CD4-positive, alpha-beta T cell (primary cell): ENCODE data around the gene CTNNA3. TPM values are rescaled to one million over a fixed set of nuclear protein-coding genes. Genes with fewer than 3 reads are reported as not detected.

ENCODE experiments used
- ATAC-seq: fragments of 200-7000 bp; cut with Tn5 transposase; one replicate; pipeline ENCODE4 v1.10.0; 2022; ENCODE audit warnings: mild to moderate bottlenecking; ENCODE audit not compliant: poor library complexity
- CTCF ChIA-PET: fragments of 350-600 bp; sonication (Branson Sonifier 250); formaldehyde crosslinking; loops from one replicate; lab custom pipeline; 2021; ENCODE audit warnings: antibody characterized with exemption, inconsistent platforms; lab: Charles Lee
- POLR2A ChIA-PET: fragments of 350-600 bp; sonication (Branson Sonifier 250); formaldehyde crosslinking; loops from one replicate; lab custom pipeline; 2021; ENCODE audit warnings: antibody characterized with exemption, inconsistent platforms; lab: Charles Lee
- DNase-seq, 14 experiments: peaks; one replicate each; pipeline ENCODE4 v3.0.0-alpha.2; 2013 to 2020; ENCODE audit warnings: mixed read lengths in 2 of 14
- H3K27ac ChIP-seq, 2 donors: one replicate each; pipeline versions ENCODE4 v1.5.1 to v1.7.0; 2013; ENCODE audit warnings: low read length in 2 of 2, low read depth in 1 of 2, mild to moderate bottlenecking in 1 of 2
- H3K27me3 ChIP-seq, 2 experiments: 1 replicate in 1 of 2; 2 replicates in 1 of 2; pipeline versions ENCODE4 v1.6.1 to v1.7.0; 2013; ENCODE audit warnings: low read length in 2 of 2, control low read depth in 1 of 2, mild to moderate bottlenecking in 1 of 2, moderate library complexity in 1 of 2; ENCODE audit not compliant: insufficient read depth in 2 of 2, control insufficient read depth in 1 of 2
- H3K36me3 ChIP-seq: one replicate; pipeline ENCODE4 v1.6.1; 2013; ENCODE audit warnings: low read length, control low read depth; ENCODE audit not compliant: insufficient read depth
- H3K4me1 ChIP-seq: one replicate; pipeline ENCODE4 v1.6.1; 2013; ENCODE audit warnings: low read length, control low read depth; ENCODE audit not compliant: insufficient read depth
- H3K4me3 ChIP-seq: one replicate; pipeline ENCODE4 v1.5.1; 2013; ENCODE audit warnings: mild to moderate bottlenecking, low read length, moderate library complexity
- H3K9me3 ChIP-seq, 2 experiments: 1 replicate in 1 of 2; 2 replicates in 1 of 2; pipeline versions ENCODE4 v1.6.1 to v1.7.0; 2013; ENCODE audit warnings: low read length in 2 of 2, mild to moderate bottlenecking in 2 of 2, control low read depth in 1 of 2, moderate library complexity in 1 of 2; ENCODE audit not compliant: control insufficient read depth in 1 of 2, insufficient read depth in 1 of 2
- H3K27ac Mint-ChIP-seq: one replicate; pipeline ENCODE4 v1.8.0; 2020; ENCODE audit warnings: mixed read lengths
- H3K27me3 Mint-ChIP-seq: one replicate; pipeline ENCODE4 v1.8.0; 2021; ENCODE audit warnings: mixed read lengths
- H3K36me3 Mint-ChIP-seq: one replicate; pipeline ENCODE4 v1.8.0; 2021; ENCODE audit warnings: low read depth, mixed read lengths
- H3K4me1 Mint-ChIP-seq: one replicate; pipeline ENCODE4 v1.8.0; 2021; ENCODE audit warnings: low read depth, mixed read lengths
- H3K4me3 Mint-ChIP-seq: one replicate; pipeline ENCODE4 v1.8.0; 2020; ENCODE audit warnings: mild to moderate bottlenecking, mixed read lengths
- H3K9me3 Mint-ChIP-seq: one replicate; pipeline ENCODE4 v1.8.0; 2020; ENCODE audit warnings: mixed read lengths
- intact Hi-C, 2 experiments: fragments of 100-400 bp; cut with DNase I in 1 of 2; cut with micrococcal nuclease in 1 of 2; formaldehyde crosslinking; loops; one replicate each; pipeline versions ENCODE4 v1.15.1 to v1.9.0; 2023 to 2025; cut with DNase I, micrococcal nuclease
- total RNA-seq, 174 experiments: library from RNA in 2 of 174; stranded (reverse) in 2 of 174; gene quantifications; one replicate each; pipeline ENCODE4 v1.2.3 and lab custom pipeline; 2021 to 2026
- TF ChIP-seq, protein P1 (sequence below): fragments of 200-600 bp; IDR thresholded peaks from one replicate; pipeline ENCODE4 v1.8.0; 2022; ENCODE audit warnings: antibody characterized with exemption, mild to moderate bottlenecking

The CTNNA3 gene
- total RNA-seq, 2 experiments from 2014 or later, result 0.80 TPM; not detected in 1

DNA sequence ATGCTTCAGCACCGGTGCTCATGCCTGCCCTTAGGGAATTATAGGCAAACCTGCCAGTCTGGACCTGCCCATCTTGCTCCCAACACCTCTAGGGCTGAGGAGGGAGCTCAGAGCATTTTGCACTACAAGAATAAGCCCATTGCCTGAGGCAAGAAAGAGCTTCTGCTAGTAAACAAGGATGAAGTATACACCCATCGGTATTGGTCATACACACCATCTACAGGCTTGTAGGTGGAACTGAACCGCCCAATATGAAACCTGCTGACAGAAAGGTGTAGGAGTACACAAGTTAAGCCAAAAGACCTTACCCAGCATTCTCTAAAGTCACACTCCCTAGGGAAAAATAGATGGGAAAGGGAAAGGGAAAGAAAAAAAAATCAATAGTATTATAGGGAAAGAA lies 1727.1 kb downstream of the CTNNA3 start:
- no peak overlapping the region for H3K4me3 Mint-ChIP-seq
- Histone ChIP-seq H3K9me3 (no peaks in the 10 kb centered on the region), H3K27ac (no peak overlapping the region), H3K27me3 (no peaks in the 10 kb centered on the region), H3K4me1 (no peaks in the 10 kb centered on the region), H3K36me3 (no peaks in the 10 kb centered on the region), H3K4me3 (no peak overlapping the region)
- H3K27ac Mint-ChIP-seq, result no peak overlapping the region
- ATAC-seq (no peak), DNase-seq (no peak)
- H3K9me3 Mint-ChIP-seq, result peaks cover 3% of the 10 kb centered on the region
- no peaks in the 10 kb centered on the region for H3K27me3 Mint-ChIP-seq
- H3K36me3 Mint-ChIP-seq, result no peaks in the 10 kb centered on the region
- POLR2A ChIA-PET, result no interaction called here
- CTCF ChIA-PET, result no interaction called here
- intact Hi-C loops, result no loop called here
- no peaks in the 10 kb centered on the region for H3K4me1 Mint-ChIP-seq
- TF ChIP-seq, protein P1, sequence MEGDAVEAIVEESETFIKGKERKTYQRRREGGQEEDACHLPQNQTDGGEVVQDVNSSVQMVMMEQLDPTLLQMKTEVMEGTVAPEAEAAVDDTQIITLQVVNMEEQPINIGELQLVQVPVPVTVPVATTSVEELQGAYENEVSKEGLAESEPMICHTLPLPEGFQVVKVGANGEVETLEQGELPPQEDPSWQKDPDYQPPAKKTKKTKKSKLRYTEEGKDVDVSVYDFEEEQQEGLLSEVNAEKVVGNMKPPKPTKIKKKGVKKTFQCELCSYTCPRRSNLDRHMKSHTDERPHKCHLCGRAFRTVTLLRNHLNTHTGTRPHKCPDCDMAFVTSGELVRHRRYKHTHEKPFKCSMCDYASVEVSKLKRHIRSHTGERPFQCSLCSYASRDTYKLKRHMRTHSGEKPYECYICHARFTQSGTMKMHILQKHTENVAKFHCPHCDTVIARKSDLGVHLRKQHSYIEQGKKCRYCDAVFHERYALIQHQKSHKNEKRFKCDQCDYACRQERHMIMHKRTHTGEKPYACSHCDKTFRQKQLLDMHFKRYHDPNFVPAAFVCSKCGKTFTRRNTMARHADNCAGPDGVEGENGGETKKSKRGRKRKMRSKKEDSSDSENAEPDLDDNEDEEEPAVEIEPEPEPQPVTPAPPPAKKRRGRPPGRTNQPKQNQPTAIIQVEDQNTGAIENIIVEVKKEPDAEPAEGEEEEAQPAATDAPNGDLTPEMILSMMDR, result no peak

DNA sequence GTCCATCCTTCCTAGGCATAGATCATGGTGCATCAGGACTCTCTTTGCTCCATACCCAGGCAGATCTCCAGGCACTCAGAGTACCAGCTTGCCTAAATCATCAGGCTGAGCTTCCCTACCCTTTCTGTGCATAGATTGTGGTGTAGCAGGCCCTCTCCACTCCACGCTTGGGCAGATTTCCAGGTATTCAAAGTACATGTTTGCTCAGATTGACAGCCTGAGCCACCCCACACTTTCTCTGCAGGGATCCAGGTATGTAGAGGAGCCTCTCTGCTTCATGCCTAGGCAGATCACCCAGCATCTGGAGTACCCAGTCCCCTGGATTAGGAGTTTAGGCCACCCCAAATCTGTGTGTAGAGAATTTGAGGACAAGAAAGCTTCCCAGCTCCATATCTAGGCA lies 1727.6 kb downstream of the CTNNA3 start:
- POLR2A ChIA-PET, result no interaction called here
- no peaks in the 10 kb centered on the region for H3K9me3 ChIP-seq
- CTCF ChIA-PET, result no interaction called here
- H3K36me3 ChIP-seq, result no peaks in the 10 kb centered on the region
- intact Hi-C loops, result no loop called here
- no peak overlapping the region for H3K27ac ChIP-seq
- H3K27me3 ChIP-seq, result no peaks in the 10 kb centered on the region
- DNase-seq (no peak), ATAC-seq (no peak)
- no peaks in the 10 kb centered on the region for H3K4me1 ChIP-seq
- TF ChIP-seq, protein P1, result no peak
- H3K9me3 Mint-ChIP-seq, result peaks cover 3% of the 10 kb centered on the region
- H3K27ac Mint-ChIP-seq, result no peak overlapping the region
- H3K4me3 ChIP-seq, result no peak overlapping the region
- no peaks in the 10 kb centered on the region for H3K36me3 Mint-ChIP-seq
- no peaks in the 10 kb centered on the region for H3K27me3 Mint-ChIP-seq
- H3K4me1 Mint-ChIP-seq, result no peaks in the 10 kb centered on the region
- H3K4me3 Mint-ChIP-seq, result no peak overlapping the region

DNA sequence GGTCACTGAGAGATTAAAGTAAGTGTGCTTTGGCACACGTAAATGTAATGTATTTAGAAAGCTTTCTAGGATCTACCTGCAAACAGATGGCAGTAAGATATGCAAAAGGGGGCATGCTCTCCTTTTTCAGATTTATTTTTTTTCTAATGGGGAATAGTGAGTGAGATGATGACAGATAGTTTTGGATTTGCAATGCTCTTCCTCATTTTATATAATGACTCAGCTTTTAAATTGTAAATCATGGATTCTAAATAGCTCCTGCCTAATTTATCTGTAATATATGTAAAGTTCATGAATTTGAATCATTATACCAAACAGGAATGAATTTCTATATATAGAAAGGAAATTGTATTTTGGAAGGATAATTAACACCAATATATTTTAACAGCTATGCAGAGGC lies 1731.8 kb downstream of the CTNNA3 start:
- Histone ChIP-seq H3K4me3 (no peak overlapping the region), H3K4me1 (no peaks in the 10 kb centered on the region), H3K27me3 (no peaks in the 10 kb centered on the region), H3K27ac (no peak overlapping the region), H3K36me3 (no peaks in the 10 kb centered on the region), H3K9me3 (peaks cover 0 to 5% of the 10 kb centered on the region in 2 experiments)
- Mint-ChIP-seq H3K4me1 (no peaks in the 10 kb centered on the region), H3K36me3 (no peaks in the 10 kb centered on the region), H3K9me3 (peaks cover 4% of the 10 kb centered on the region), H3K27ac (no peak overlapping the region), H3K4me3 (no peak overlapping the region), H3K27me3 (no peaks in the 10 kb centered on the region)
- intact Hi-C loops, result no loop called here
- CTCF ChIA-PET, result no interaction called here
- TF ChIP-seq, protein P1, result no peak
- POLR2A ChIA-PET, result no interaction called here
- ATAC-seq (no peak), DNase-seq (no peak)
